DND-41 (cell line): ENCODE data around the gene LPAR1.

Source experiments
- ATAC-seq: fragments of 200-7000 bp; cut with Tn5 transposase; 3 replicates; pipeline ENCODE4 v1.9.1; 2021; ENCODE audit warnings: low read depth; ENCODE audit not compliant: insufficient read depth
- DNase-seq: peaks from one replicate; pipeline ENCODE4 v3.0.0-alpha.2; 2020
- H2AFZ ChIP-seq: 2 replicates; pipeline ENCODE4 v1.6.0; 2012; ENCODE audit warnings: low read depth, low read length
- H3K27ac ChIP-seq: 2 replicates; pipeline ENCODE4 v1.5.1; 2012; ENCODE audit warnings: low read length, inconsistent platforms
- H3K27me3 ChIP-seq: fragments of 200-600 bp; sonication (generic); 2 replicates; pipeline ENCODE4 v1.6.0; 2012; ENCODE audit warnings: low read length, mild to moderate bottlenecking, inconsistent platforms; ENCODE audit not compliant: insufficient read depth, poor library complexity
- H3K36me3 ChIP-seq: 2 replicates; pipeline ENCODE4 v1.5.1; 2012; ENCODE audit warnings: low read length, inconsistent platforms; ENCODE audit not compliant: insufficient read depth
- H3K4me1 ChIP-seq: 2 replicates; pipeline ENCODE4 v1.5.1; 2012; ENCODE audit warnings: mild to moderate bottlenecking, low read length; ENCODE audit not compliant: insufficient read depth
- H3K4me2 ChIP-seq: 2 replicates; pipeline ENCODE4 v1.6.0; 2012; ENCODE audit warnings: mild to moderate bottlenecking, moderate library complexity, low read length, inconsistent platforms; ENCODE audit not compliant: insufficient read depth
- H3K4me3 ChIP-seq, 2 experiments: fragments of 200-600 bp in 1 of 2; shearing (Covaris generic) in 1 of 2; 2 replicates each; pipeline ENCODE4 v1.5.1; 2012 to 2016; ENCODE audit warnings: inconsistent platforms in 2 of 2, low read length in 2 of 2, mild to moderate bottlenecking in 2 of 2, low read depth in 1 of 2, moderate library complexity in 1 of 2
- H3K79me2 ChIP-seq: 2 replicates; pipeline ENCODE4 v1.6.0; 2012; ENCODE audit warnings: low read length, inconsistent platforms; ENCODE audit not compliant: insufficient read depth
- H3K9ac ChIP-seq: 2 replicates; pipeline ENCODE4 v1.6.0; 2012; ENCODE audit warnings: low read depth, mild to moderate bottlenecking, inconsistent platforms, low read length, moderate library complexity
- H3K9me3 ChIP-seq: 2 replicates; pipeline ENCODE4 v1.5.1; 2012; ENCODE audit warnings: low read length, moderate library complexity, mild to moderate bottlenecking, inconsistent platforms; ENCODE audit not compliant: insufficient read depth, severe bottlenecking
- H4K20me1 ChIP-seq: 2 replicates; pipeline ENCODE4 v1.6.0; 2012; ENCODE audit warnings: low read length; ENCODE audit not compliant: insufficient read depth
- EZH2 ChIP-seq: IDR thresholded peaks from 3 replicates; pipeline ENCODE4 v1.6.1; 2012; ENCODE audit warnings: borderline replicate concordance, low read depth, mild to moderate bottlenecking, moderate library complexity, low read length, inconsistent platforms; ENCODE audit not compliant: severe bottlenecking
- TF ChIP-seq, protein P1 (sequence below): IDR thresholded peaks from 2 replicates; pipeline ENCODE4 v1.5.1; 2012; ENCODE audit warnings: borderline replicate concordance, low read length, moderate library complexity, mild to moderate bottlenecking; ENCODE audit not compliant: poor library complexity, severe bottlenecking; ENCODE audit errors: extremely low read depth

The LPAR1 gene

DNA sequence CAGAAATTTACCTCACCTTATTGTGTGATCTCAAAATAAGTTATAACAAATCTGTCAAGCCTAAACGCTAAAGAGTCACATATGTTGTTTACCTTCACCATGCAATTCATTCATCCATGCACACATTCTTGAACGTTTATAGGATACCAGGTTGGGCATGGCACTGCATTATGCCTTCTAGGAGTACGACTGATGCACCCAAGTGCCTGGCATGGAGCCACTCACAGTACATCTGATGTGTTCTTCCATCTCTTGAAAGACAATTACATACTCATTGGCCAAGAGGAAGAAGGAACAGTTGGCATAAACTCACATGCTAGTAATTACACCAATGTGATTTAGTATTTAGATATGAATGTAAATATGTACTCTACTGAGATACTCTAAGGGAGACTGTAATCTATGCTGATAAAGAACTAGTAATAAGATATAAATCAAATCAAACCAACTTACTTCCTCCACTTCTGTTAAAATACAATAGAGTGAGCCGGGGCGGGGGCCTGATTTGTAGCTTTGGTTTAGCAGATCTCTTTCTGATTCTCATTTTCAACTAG lies 90.7 kb downstream of the LPAR1 start:
- TF ChIP-seq EZH2: no peak
- TF ChIP-seq, protein P1, sequence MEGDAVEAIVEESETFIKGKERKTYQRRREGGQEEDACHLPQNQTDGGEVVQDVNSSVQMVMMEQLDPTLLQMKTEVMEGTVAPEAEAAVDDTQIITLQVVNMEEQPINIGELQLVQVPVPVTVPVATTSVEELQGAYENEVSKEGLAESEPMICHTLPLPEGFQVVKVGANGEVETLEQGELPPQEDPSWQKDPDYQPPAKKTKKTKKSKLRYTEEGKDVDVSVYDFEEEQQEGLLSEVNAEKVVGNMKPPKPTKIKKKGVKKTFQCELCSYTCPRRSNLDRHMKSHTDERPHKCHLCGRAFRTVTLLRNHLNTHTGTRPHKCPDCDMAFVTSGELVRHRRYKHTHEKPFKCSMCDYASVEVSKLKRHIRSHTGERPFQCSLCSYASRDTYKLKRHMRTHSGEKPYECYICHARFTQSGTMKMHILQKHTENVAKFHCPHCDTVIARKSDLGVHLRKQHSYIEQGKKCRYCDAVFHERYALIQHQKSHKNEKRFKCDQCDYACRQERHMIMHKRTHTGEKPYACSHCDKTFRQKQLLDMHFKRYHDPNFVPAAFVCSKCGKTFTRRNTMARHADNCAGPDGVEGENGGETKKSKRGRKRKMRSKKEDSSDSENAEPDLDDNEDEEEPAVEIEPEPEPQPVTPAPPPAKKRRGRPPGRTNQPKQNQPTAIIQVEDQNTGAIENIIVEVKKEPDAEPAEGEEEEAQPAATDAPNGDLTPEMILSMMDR: no peak
- no peak overlapping the region for H2AFZ ChIP-seq
- no peak overlapping the region for H3K4me2 ChIP-seq
- no peak overlapping the region for H3K27ac ChIP-seq
- H3K36me3 ChIP-seq: no peaks in the 10 kb centered on the region
- DNase-seq (no peak), ATAC-seq (no peak)
- H3K9me3 ChIP-seq: no peaks in the 10 kb centered on the region
- no peaks in the 10 kb centered on the region for H3K4me1 ChIP-seq
- no peak overlapping the region for H3K4me3 ChIP-seq
- H3K79me2 ChIP-seq: no peaks in the 10 kb centered on the region
- H3K9ac ChIP-seq: no peak overlapping the region
- H3K27me3 ChIP-seq: no peaks in the 10 kb centered on the region
- H4K20me1 ChIP-seq: no peaks in the 10 kb centered on the region

DNA sequence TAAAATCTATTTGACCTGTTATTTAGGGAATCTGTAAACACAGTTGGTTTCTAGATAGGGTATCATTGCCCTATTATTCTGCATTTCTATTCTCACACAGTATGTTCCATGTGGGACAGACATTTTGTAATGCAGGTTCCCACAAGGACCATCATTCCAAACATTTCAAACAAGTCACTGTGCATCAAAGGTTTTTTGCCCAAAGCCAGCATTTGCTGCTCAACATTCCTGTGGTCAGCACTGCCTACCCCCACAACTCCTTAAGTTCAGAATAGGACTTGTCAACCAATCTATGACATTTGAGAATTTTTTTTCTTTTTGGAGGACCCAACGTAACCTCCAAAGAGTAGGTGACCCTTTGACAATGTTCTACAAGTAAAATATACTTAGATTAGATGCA lies 95.7 kb downstream of the LPAR1 start:
- ATAC-seq: no peak
- no peaks in the 10 kb centered on the region for H3K79me2 ChIP-seq
- H3K27ac ChIP-seq: no peak overlapping the region
- H3K4me1 ChIP-seq: no peaks in the 10 kb centered on the region
- no peak overlapping the region for H3K4me3 ChIP-seq
- no peaks in the 10 kb centered on the region for H3K27me3 ChIP-seq
- DNase-seq: no peak
- no peak overlapping the region for H2AFZ ChIP-seq
- TF ChIP-seq EZH2: no peak
- TF ChIP-seq, protein P1: no peak
- H4K20me1 ChIP-seq: no peaks in the 10 kb centered on the region
- H3K9me3 ChIP-seq: no peaks in the 10 kb centered on the region
- no peaks in the 10 kb centered on the region for H3K36me3 ChIP-seq
- no peak overlapping the region for H3K9ac ChIP-seq
- H3K4me2 ChIP-seq: no peak overlapping the region

DNA sequence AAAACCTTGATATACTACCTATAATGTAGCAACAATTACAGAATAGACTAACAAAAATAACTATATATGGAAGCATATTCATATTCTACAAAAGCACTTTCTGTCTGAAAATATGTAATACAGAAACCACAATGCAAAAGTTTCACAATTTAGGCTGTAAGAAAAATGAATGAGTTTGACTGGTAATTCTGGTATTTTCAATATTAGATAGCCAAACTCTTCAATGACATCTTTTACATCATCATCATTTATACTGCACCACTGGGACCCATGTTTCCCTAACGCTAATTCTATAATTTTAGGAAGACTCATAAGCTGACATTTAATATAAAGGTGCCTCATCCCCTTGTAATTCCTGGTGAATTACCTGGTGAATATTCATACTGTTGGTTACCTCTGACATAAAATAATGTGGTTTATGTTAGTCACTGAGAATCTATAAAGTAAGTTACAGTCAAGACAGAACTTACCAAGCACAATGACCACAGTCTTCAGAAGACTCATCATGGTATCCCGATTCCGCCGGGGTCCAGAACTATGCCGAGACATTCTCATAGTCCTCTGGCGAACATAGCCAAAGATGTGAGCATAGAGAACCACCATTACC lies 97.2 kb downstream of the LPAR1 start:
- H4K20me1 ChIP-seq: no peaks in the 10 kb centered on the region
- H3K4me2 ChIP-seq: no peak overlapping the region
- H3K36me3 ChIP-seq: no peaks in the 10 kb centered on the region
- no peaks in the 10 kb centered on the region for H3K27me3 ChIP-seq
- no peak overlapping the region for H2AFZ ChIP-seq
- H3K4me1 ChIP-seq: no peaks in the 10 kb centered on the region
- no peak overlapping the region for H3K4me3 ChIP-seq
- no peak overlapping the region for H3K27ac ChIP-seq
- TF ChIP-seq EZH2: no peak
- TF ChIP-seq, protein P1: no peak
- H3K79me2 ChIP-seq: no peaks in the 10 kb centered on the region
- ATAC-seq (no peak), DNase-seq (no peak)
- H3K9me3 ChIP-seq: no peaks in the 10 kb centered on the region
- no peak overlapping the region for H3K9ac ChIP-seq

DNA sequence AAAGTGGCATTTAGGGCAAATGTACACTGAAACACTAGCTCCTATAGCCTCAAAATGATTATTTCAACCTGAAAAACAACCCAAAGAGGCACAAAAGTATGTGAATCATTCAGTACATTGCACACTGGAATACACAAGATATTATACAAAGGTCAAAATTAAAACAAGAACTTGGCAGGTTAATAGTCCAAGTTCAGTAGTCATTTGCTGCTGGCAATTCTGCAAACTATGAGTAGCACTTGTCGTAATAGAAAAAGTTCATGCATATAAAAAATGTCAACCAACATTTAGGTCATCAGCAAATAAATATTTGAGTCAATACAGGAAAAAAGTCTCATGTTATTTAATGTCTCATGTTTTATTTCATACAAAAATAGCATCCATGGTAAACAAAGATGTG lies 98.7 kb downstream of the LPAR1 start:
- H3K4me1 ChIP-seq: no peaks in the 10 kb centered on the region
- no peaks in the 10 kb centered on the region for H3K27me3 ChIP-seq
- no peaks in the 10 kb centered on the region for H3K36me3 ChIP-seq
- no peak overlapping the region for H3K4me3 ChIP-seq
- no peak overlapping the region for H3K27ac ChIP-seq
- ATAC-seq (no peak), DNase-seq (no peak)
- H2AFZ ChIP-seq: no peak overlapping the region
- no peak overlapping the region for H3K9ac ChIP-seq
- H3K79me2 ChIP-seq: no peaks in the 10 kb centered on the region
- H4K20me1 ChIP-seq: no peaks in the 10 kb centered on the region
- H3K4me2 ChIP-seq: no peak overlapping the region
- no peaks in the 10 kb centered on the region for H3K9me3 ChIP-seq
- TF ChIP-seq EZH2: no peak
- TF ChIP-seq, protein P1: no peak
